ENCODE measurements around the gene SPON1.

Gene SPON1

DNA sequence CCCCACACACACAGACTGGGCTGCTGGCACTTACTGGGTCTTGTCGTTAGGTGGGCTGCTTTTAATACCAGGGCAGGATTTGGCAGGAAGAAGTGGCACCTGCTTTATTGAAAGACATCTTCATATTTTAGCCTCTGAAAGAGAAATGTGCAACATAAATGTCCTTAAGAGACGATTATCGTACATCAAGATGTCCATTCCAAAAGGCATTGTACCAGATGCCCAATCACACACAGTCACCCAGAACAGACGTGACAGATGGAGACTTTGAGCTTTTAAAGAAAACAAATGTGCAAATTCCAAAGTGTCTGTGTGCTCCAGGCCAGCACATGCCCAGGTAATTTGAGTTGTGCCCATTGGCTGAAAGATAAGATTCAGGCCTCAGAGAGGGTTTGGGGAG is 240.8 kb downstream of the SPON1 start:
- Histone ChIP-seq H3K36me3 (ENCODE audit: insufficient read depth, low read length) (no peaks in the 10 kb centered on the region), H3K9me3 (ENCODE audit: low read depth, low read length) (no peaks in the 10 kb centered on the region), H3K9ac (ENCODE audit: insufficient read length) (no peak overlapping the region), H3K27ac (no peak overlapping the region), H3K4me3 (no peak overlapping the region)
- TF ChIP-seq FOXP2 (optimal IDR thresholded peaks at IDR 0.05; ENCODE audit: control extremely low read depth, extremely low read length, insufficient read depth) = no peak
- no peak for TF ChIP-seq POLR2AphosphoS5 (IDR thresholded peaks at IDR 0.05; ENCODE audit: borderline replicate concordance, low read depth, low read length)
- no peak for TF ChIP-seq EZH2 (IDR thresholded peaks at IDR 0.05)
- no peak for DNase-seq (ENCODE audit: low read depth, low spot score)

DNA sequence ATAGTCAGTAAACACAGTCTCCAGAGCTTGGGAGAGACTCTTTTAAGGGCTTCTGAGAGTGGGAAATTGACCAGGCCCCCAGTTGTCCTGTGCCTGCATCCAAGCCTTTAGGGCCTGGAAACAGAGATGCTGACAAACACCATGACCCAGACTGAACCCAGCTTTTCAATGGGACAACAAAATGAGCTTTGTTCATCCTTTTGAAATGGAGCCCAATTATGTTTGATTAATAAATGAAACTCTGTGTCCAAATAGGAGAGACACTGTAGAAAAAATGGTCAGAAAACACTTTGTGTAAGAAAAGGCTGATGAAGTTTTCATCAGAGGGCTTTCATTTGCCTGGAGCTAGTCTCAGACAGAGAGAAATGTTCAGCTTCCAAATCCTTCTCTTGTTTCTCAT is 250.5 kb downstream of the SPON1 start:
- no peak overlapping the region for H3K27ac ChIP-seq
- H3K36me3 ChIP-seq (ENCODE audit: insufficient read depth, low read length) = no peaks in the 10 kb centered on the region
- H3K9me3 ChIP-seq (ENCODE audit: low read depth, low read length) = no peaks in the 10 kb centered on the region
- no peak overlapping the region for H3K9ac ChIP-seq (ENCODE audit: insufficient read length)
- H3K4me3 ChIP-seq = no peak overlapping the region
- DNase-seq (ENCODE audit: low read depth, low spot score) = no peak
- TF ChIP-seq POLR2AphosphoS5 (IDR thresholded peaks at IDR 0.05; ENCODE audit: borderline replicate concordance, low read depth, low read length) = no peak
- TF ChIP-seq EZH2 (IDR thresholded peaks at IDR 0.05) = no peak
- no peak for TF ChIP-seq FOXP2 (optimal IDR thresholded peaks at IDR 0.05; ENCODE audit: control extremely low read depth, extremely low read length, insufficient read depth)

DNA sequence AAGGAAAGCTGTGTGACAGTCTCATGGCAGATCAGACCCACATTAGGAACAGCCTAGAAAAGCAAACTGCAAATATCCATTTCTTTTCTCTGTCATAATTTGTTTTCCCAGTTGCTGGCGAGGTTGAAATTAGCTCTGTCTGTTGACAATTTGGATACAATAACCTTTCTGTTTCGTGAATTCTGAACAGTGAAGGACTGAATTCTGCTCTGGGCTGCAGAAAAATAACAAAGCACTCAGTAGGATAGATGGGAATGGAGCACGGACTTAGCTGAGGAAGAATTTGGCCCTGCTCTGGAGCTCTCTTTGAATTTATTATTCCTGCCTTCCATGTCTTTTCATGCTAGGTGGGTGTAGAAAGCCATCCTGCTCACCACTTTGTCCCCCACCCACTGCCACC is 256.2 kb downstream of the SPON1 start:
- TF ChIP-seq EZH2 (IDR thresholded peaks at IDR 0.05) = no peak
- TF ChIP-seq FOXP2 (optimal IDR thresholded peaks at IDR 0.05; ENCODE audit: control extremely low read depth, extremely low read length, insufficient read depth) = no peak
- TF ChIP-seq POLR2AphosphoS5 (IDR thresholded peaks at IDR 0.05; ENCODE audit: borderline replicate concordance, low read depth, low read length) = no peak
- DNase-seq (ENCODE audit: low read depth, low spot score) = no peak
- Histone ChIP-seq H3K9ac (ENCODE audit: insufficient read length) (no peak overlapping the region), H3K4me3 (no peak overlapping the region), H3K36me3 (ENCODE audit: insufficient read depth, low read length) (no peaks in the 10 kb centered on the region), H3K27ac (no peak overlapping the region), H3K9me3 (ENCODE audit: low read depth, low read length) (no peaks in the 10 kb centered on the region)

DNA sequence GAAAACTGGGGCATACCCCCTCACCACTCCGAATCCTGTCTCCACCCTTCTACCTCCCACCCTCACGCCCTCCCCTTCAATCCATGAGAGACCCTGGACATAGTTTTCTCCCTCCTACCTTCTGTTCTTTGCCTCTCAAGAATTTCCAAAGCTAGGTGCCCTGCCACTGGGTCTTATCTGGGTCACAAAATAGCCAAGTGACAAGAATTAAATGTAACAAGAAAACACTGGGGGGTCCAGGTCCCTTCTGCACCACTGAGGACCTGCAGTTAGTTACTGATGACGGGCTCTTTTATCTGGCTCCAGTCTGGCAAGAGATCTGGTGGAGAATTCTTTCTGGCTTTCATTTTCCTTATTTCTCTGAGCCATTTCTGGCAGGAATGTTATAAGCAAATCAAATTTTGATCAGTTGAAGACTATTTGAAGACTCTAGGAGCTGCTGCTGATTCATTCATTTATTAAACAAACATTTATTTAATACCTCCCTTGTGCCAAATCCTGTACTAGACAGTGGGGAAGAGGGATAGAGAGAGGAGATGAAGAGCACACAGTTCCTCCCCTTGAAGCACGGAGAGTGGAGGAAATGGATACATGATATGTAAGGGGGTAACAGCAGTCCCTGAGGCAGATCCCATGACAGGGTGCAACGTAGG is 261.2 kb downstream of the SPON1 start:
- TF ChIP-seq FOXP2 (optimal IDR thresholded peaks at IDR 0.05; ENCODE audit: control extremely low read depth, extremely low read length, insufficient read depth) = no peak
- no peak for TF ChIP-seq EZH2 (IDR thresholded peaks at IDR 0.05)
- no peak for TF ChIP-seq POLR2AphosphoS5 (IDR thresholded peaks at IDR 0.05; ENCODE audit: borderline replicate concordance, low read depth, low read length)
- no peaks in the 10 kb centered on the region for H3K36me3 ChIP-seq (ENCODE audit: insufficient read depth, low read length)
- H3K9me3 ChIP-seq (ENCODE audit: low read depth, low read length) = no peaks in the 10 kb centered on the region
- DNase-seq (ENCODE audit: low read depth, low spot score) = no peak
- no peak overlapping the region for H3K27ac ChIP-seq
- H3K4me3 ChIP-seq = no peak overlapping the region
- H3K9ac ChIP-seq (ENCODE audit: insufficient read length) = no peak overlapping the region

DNA sequence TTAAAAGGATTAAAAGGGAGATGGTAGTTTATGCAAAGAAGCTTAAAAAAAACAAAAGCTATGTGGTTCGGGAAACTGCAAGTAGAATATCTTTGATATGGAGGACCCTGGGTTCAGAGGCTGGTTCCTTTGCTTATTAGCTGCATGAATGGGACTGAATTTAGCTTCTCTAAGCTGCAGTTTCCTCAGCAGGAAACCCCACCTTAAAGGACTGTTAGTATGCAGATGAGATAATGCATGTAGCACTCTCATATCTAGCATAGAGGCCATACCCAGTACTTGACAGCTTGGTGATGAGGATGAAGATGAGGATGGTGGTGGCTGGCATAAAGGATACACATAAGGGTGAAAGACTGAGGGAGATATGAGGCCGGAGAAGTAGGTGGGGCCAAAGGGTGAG is 261.9 kb downstream of the SPON1 start:
- TF ChIP-seq EZH2 (IDR thresholded peaks at IDR 0.05) (no peak), FOXP2 (optimal IDR thresholded peaks at IDR 0.05; ENCODE audit: control extremely low read depth, extremely low read length, insufficient read depth) (no peak), POLR2AphosphoS5 (IDR thresholded peaks at IDR 0.05; ENCODE audit: borderline replicate concordance, low read depth, low read length) (no peak)
- Histone ChIP-seq H3K4me3 (no peak overlapping the region), H3K27ac (no peak overlapping the region), H3K36me3 (ENCODE audit: insufficient read depth, low read length) (no peaks in the 10 kb centered on the region), H3K9me3 (ENCODE audit: low read depth, low read length) (no peaks in the 10 kb centered on the region), H3K9ac (ENCODE audit: insufficient read length) (no peak overlapping the region)
- no peak for DNase-seq (ENCODE audit: low read depth, low spot score)

DNA sequence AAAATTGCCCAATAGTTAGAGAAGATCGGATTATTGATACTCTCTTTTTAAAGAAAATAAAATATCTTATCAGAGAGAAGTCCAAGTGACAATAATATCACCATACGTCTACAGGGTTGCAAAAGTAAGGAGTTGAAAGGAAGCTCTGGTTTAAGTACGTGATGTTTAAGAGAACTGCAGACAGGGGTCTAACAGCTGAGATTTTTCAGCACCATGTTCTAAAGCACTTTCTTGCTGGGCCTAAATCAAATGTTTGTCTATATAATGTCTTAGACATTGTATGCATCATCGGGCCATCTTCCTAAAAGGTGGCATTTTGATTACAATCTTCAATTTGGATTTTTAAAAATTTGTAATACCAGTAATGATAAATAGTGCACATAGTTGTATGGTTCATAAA is 263.1 kb downstream of the SPON1 start:
- DNase-seq (ENCODE audit: low read depth, low spot score) = no peak
- Histone ChIP-seq H3K4me3 (no peak overlapping the region), H3K9me3 (ENCODE audit: low read depth, low read length) (no peaks in the 10 kb centered on the region), H3K27ac (no peak overlapping the region), H3K9ac (ENCODE audit: insufficient read length) (no peak overlapping the region), H3K36me3 (ENCODE audit: insufficient read depth, low read length) (no peaks in the 10 kb centered on the region)
- TF ChIP-seq EZH2 (IDR thresholded peaks at IDR 0.05) = no peak
- TF ChIP-seq POLR2AphosphoS5 (IDR thresholded peaks at IDR 0.05; ENCODE audit: borderline replicate concordance, low read depth, low read length) = no peak
- TF ChIP-seq FOXP2 (optimal IDR thresholded peaks at IDR 0.05; ENCODE audit: control extremely low read depth, extremely low read length, insufficient read depth) = no peak

DNA sequence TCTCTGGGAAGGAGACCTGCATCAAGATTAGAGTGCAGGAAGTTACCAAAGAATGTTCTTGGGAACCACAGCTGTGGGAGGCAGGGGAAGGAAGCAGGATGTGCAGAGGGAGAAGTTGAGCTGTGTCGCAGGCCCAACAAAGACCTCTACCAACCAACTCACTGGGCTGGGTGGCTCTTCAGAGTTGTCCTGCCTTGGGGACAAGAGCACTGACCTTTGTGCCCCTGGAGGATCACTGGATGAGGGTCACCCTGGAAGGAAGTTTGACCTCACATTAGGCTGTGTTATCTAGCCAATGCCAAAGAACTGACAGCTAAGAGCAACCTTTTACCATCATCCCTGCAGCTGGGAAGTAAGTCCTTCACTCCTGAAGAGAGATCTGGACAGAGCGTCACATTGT is 265.8 kb downstream of the SPON1 start:
- no peak overlapping the region for H3K4me3 ChIP-seq
- DNase-seq (ENCODE audit: low read depth, low spot score) = no peak
- no peaks in the 10 kb centered on the region for H3K36me3 ChIP-seq (ENCODE audit: insufficient read depth, low read length)
- TF ChIP-seq EZH2 (IDR thresholded peaks at IDR 0.05) (no peak), FOXP2 (optimal IDR thresholded peaks at IDR 0.05; ENCODE audit: control extremely low read depth, extremely low read length, insufficient read depth) (no peak), POLR2AphosphoS5 (IDR thresholded peaks at IDR 0.05; ENCODE audit: borderline replicate concordance, low read depth, low read length) (no peak)
- H3K9ac ChIP-seq (ENCODE audit: insufficient read length) = no peak overlapping the region
- no peaks in the 10 kb centered on the region for H3K9me3 ChIP-seq (ENCODE audit: low read depth, low read length)
- no peak overlapping the region for H3K27ac ChIP-seq

DNA sequence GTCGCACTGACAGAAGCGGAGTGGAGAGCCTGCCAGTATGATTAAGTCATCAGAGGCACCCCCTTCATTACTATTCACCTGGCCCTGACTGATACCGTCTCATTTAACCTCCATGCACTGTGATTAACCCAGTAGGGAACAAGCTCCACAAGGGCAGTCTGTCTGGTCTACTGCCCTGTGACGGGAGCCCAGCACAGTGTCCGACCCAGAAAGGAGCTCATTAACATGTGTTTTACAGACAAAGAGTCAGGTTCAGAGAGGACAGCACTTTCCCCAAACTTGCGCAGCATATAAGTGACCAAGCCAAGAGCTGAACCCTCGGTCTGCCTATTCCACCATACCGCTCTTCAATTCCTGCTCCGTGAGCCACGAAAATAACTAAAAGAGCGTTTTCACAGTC is 266.9 kb downstream of the SPON1 start:
- no peak for DNase-seq (ENCODE audit: low read depth, low spot score)
- Histone ChIP-seq H3K4me3 (no peak overlapping the region), H3K9ac (ENCODE audit: insufficient read length) (no peak overlapping the region), H3K9me3 (ENCODE audit: low read depth, low read length) (no peaks in the 10 kb centered on the region), H3K27ac (no peak overlapping the region), H3K36me3 (ENCODE audit: insufficient read depth, low read length) (no peaks in the 10 kb centered on the region)
- TF ChIP-seq EZH2 (IDR thresholded peaks at IDR 0.05) = no peak
- TF ChIP-seq FOXP2 (optimal IDR thresholded peaks at IDR 0.05; ENCODE audit: control extremely low read depth, extremely low read length, insufficient read depth) = no peak
- TF ChIP-seq POLR2AphosphoS5 (IDR thresholded peaks at IDR 0.05; ENCODE audit: borderline replicate concordance, low read depth, low read length) = no peak

DNA sequence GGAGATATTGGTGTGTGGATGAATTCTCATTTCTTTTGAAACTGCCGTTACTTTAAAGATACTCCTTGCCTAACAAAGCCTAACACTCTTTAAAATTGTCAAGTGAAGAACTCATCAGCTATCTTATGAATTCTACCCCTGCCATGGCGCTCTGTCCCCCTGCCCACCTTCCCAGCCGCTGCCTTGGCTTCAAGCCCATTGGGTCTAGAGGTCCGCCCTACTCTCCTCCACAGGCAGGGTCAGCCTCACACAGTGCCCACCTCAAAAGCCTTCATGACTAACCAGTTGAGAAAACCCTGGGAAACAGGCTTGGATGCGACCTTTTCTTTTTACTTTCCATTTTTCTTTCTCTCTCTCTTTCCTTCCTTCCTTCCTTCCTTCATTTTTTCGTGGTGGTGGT is 267.9 kb downstream of the SPON1 start:
- no peaks in the 10 kb centered on the region for H3K36me3 ChIP-seq (ENCODE audit: insufficient read depth, low read length)
- H3K27ac ChIP-seq = no peak overlapping the region
- no peaks in the 10 kb centered on the region for H3K9me3 ChIP-seq (ENCODE audit: low read depth, low read length)
- no peak overlapping the region for H3K9ac ChIP-seq (ENCODE audit: insufficient read length)
- no peak overlapping the region for H3K4me3 ChIP-seq
- TF ChIP-seq FOXP2 (optimal IDR thresholded peaks at IDR 0.05; ENCODE audit: control extremely low read depth, extremely low read length, insufficient read depth) (no peak), EZH2 (IDR thresholded peaks at IDR 0.05) (no peak), POLR2AphosphoS5 (IDR thresholded peaks at IDR 0.05; ENCODE audit: borderline replicate concordance, low read depth, low read length) (no peak)
- no peak for DNase-seq (ENCODE audit: low read depth, low spot score)

All from SK-N-MC (cell line).